H1 (cell line): Measurements from ENCODE around the gene HPS3. TPM values are rescaled to one million over a fixed set of nuclear protein-coding genes. Genes with fewer than 3 reads are reported as not detected.

Experiments used
- CTCF ChIA-PET: fragments of 300-600 bp; sonication (Branson Sonifier 250); formaldehyde crosslinking; loops from one replicate; lab custom pipeline; 2021; ENCODE audit not compliant: partially characterized antibody; lab: Charles Lee
- POLR2A ChIA-PET: fragments of 300-600 bp; sonication (Branson Sonifier 250); formaldehyde crosslinking; loops from one replicate; lab custom pipeline; 2021; ENCODE audit warnings: inconsistent platforms; ENCODE audit not compliant: partially characterized antibody; lab: Charles Lee
- DNase-seq, 2 experiments: peaks; one replicate each; pipeline versions ENCODE4 v3.0.0 to v3.0.0-alpha.2; 2010 to 2022; ENCODE audit warnings: low spot score in 2 of 2, low read depth in 1 of 2, mixed read lengths in 1 of 2
- FAIRE-seq: peaks from 2 replicates; lab custom pipeline; 2011; peaks lifted over from hg19 to GRCh38; lab: Jason Lieb, UNC
- H2AFZ ChIP-seq: 2 replicates; pipeline ENCODE4 v1.8.1; 2012; ENCODE audit warnings: low read length, inconsistent platforms
- H2AK5ac ChIP-seq: 2 replicates; pipeline ENCODE4 v1.6.1; 2013; ENCODE audit warnings: low read depth, low read length
- H2BK120ac ChIP-seq: replicated peaks from 2 replicates; pipeline ENCODE3; 2013; ENCODE audit warnings: low read depth, low read length, inconsistent platforms
- H2BK12ac ChIP-seq: 2 replicates; pipeline ENCODE4 v1.6.1; 2013; ENCODE audit warnings: low read depth, low read length
- H2BK15ac ChIP-seq: 2 replicates; pipeline ENCODE4 v1.6.1; 2013; ENCODE audit warnings: low read length
- H2BK20ac ChIP-seq: 2 replicates; pipeline ENCODE4 v1.6.1; 2013; ENCODE audit warnings: low read length
- H2BK5ac ChIP-seq: 2 replicates; pipeline ENCODE4 v1.6.1; 2013; ENCODE audit warnings: low read depth, low read length
- H3K14ac ChIP-seq: 2 replicates; pipeline ENCODE4 v1.6.1; 2013; ENCODE audit warnings: inconsistent platforms; ENCODE audit not compliant: insufficient read length
- H3K18ac ChIP-seq: 2 replicates; pipeline ENCODE4 v1.6.1; 2013; ENCODE audit warnings: low read length; ENCODE audit errors: extremely low read depth
- H3K23ac ChIP-seq: 2 replicates; pipeline ENCODE4 v1.6.1; 2013; ENCODE audit warnings: inconsistent platforms; ENCODE audit not compliant: insufficient read length
- H3K23me2 ChIP-seq: 2 replicates; pipeline ENCODE4 v1.6.1; 2013; ENCODE audit warnings: low read depth, low read length
- H3K27ac ChIP-seq: 2 replicates; pipeline ENCODE4 v1.6.1; 2011; ENCODE audit warnings: low read depth, low read length, inconsistent platforms
- H3K27me3 ChIP-seq, 4 experiments: replicated peaks in 1 of 4; 1 replicate in 1 of 4; 2 replicates in 3 of 4; pipeline versions ENCODE4 v1.6.1 to v1.8.1; 2011 to 2013; ENCODE audit warnings: low read length in 3 of 4, mild to moderate bottlenecking in 3 of 4, inconsistent platforms in 2 of 4, mixed read lengths in 2 of 4, moderate library complexity in 1 of 4; ENCODE audit not compliant: control insufficient read depth in 3 of 4, insufficient read depth in 3 of 4; ENCODE audit errors: extremely low read depth in 1 of 4
- H3K36me3 ChIP-seq, 4 experiments: 2 replicates each; pipeline versions ENCODE4 v1.6.1 to v1.8.1; 2011 to 2013; ENCODE audit warnings: mild to moderate bottlenecking in 4 of 4, low read length in 3 of 4, moderate library complexity in 2 of 4, control low read depth in 1 of 4, inconsistent platforms in 1 of 4; ENCODE audit not compliant: insufficient read depth in 4 of 4, control insufficient read depth in 2 of 4
- H3K4ac ChIP-seq: replicated peaks from 2 replicates; pipeline ENCODE3; 2013; ENCODE audit warnings: low read length, low read depth, mixed read lengths, inconsistent platforms; ENCODE audit not compliant: insufficient read length
- H3K4me1 ChIP-seq, 4 experiments: replicated peaks in 1 of 4; 1 replicate in 1 of 4; 2 replicates in 3 of 4; pipeline versions ENCODE4 v1.6.1 to v1.8.1; 2011 to 2013; ENCODE audit warnings: low read length in 3 of 4, inconsistent platforms in 2 of 4, mixed read lengths in 1 of 4; ENCODE audit not compliant: insufficient read depth in 4 of 4, control insufficient read depth in 3 of 4
- H3K4me2 ChIP-seq, 2 experiments: 2 replicates each; pipeline versions ENCODE4 v1.6.1 to v1.8.1; 2011 to 2013; ENCODE audit warnings: low read depth in 2 of 2, low read length in 2 of 2, control low read depth in 1 of 2, inconsistent platforms in 1 of 2, mild to moderate bottlenecking in 1 of 2; ENCODE audit not compliant: insufficient read depth in 1 of 2
- H3K4me3 ChIP-seq, 4 experiments: fragments of 200-600, 300-600 bp in 1 of 4; sonication (generic), shearing (Covaris generic), sonication (Bioruptor Twin) in 1 of 4; 2 replicates each; pipeline versions ENCODE4 v1.5.1 to v1.8.1; 2011 to 2016; ENCODE audit warnings: low read length in 4 of 4, low read depth in 3 of 4, control low read depth in 2 of 4, inconsistent platforms in 2 of 4, mild to moderate bottlenecking in 2 of 4, mixed read lengths in 1 of 4, moderate library complexity in 1 of 4; ENCODE audit not compliant: insufficient read depth in 2 of 4; ENCODE audit errors: extremely low read depth in 1 of 4
- H3K56ac ChIP-seq: replicated peaks from 2 replicates; pipeline ENCODE3; 2013; ENCODE audit warnings: low read depth, mild to moderate bottlenecking, mixed read lengths, low read length, inconsistent platforms; ENCODE audit not compliant: insufficient read length
- H3K79me1 ChIP-seq: 2 replicates; pipeline ENCODE4 v1.6.1; 2013; ENCODE audit warnings: low read depth, low read length, control low read depth
- H3K79me2 ChIP-seq, 2 experiments: 2 replicates each; pipeline versions ENCODE4 v1.6.1 to v1.8.1; 2012 to 2013; ENCODE audit warnings: low read length in 2 of 2, mild to moderate bottlenecking in 2 of 2, inconsistent platforms in 1 of 2; ENCODE audit not compliant: insufficient read depth in 2 of 2, control insufficient read depth in 1 of 2
- H3K9ac ChIP-seq, 4 experiments: replicated peaks in 1 of 4; 1 replicate in 1 of 4; 2 replicates in 3 of 4; pipeline versions ENCODE4 v1.6.1 to v1.8.1; 2011 to 2013; ENCODE audit warnings: low read depth in 3 of 4, low read length in 3 of 4, control low read depth in 2 of 4, mild to moderate bottlenecking in 2 of 4, moderate library complexity in 2 of 4, inconsistent platforms in 1 of 4; ENCODE audit errors: extremely low read depth in 1 of 4
- H3K9me3 ChIP-seq, 2 experiments: 2 replicates each; pipeline versions ENCODE4 v1.6.1 to v1.8.1; 2012 to 2013; ENCODE audit warnings: mild to moderate bottlenecking in 2 of 2, moderate library complexity in 2 of 2, control low read depth in 1 of 2, inconsistent platforms in 1 of 2, low read depth in 1 of 2, low read length in 1 of 2, mixed read lengths in 1 of 2; ENCODE audit not compliant: insufficient read depth in 2 of 2
- H4K20me1 ChIP-seq, 2 experiments: replicated peaks in 1 of 2; 2 replicates each; pipeline versions ENCODE3 to v1.8.1; 2011 to 2013; ENCODE audit warnings: inconsistent platforms in 2 of 2, low read length in 2 of 2, mild to moderate bottlenecking in 1 of 2; ENCODE audit not compliant: insufficient read depth in 2 of 2, control insufficient read depth in 1 of 2
- H4K5ac ChIP-seq: 2 replicates; pipeline ENCODE4 v1.6.1; 2013; ENCODE audit warnings: low read length, low read depth, mixed read lengths, inconsistent platforms; ENCODE audit not compliant: insufficient read length
- H4K8ac ChIP-seq: 2 replicates; pipeline ENCODE4 v1.8.0; 2013; ENCODE audit warnings: mild to moderate bottlenecking, moderate library complexity, low read length, inconsistent platforms; ENCODE audit not compliant: insufficient read depth; ENCODE audit errors: extremely low read depth
- H4K91ac ChIP-seq: replicated peaks from 2 replicates; pipeline ENCODE3; 2013; ENCODE audit warnings: low read length, mixed read lengths, inconsistent platforms; ENCODE audit not compliant: insufficient read length
- BRCA1 ChIP-seq: IDR thresholded peaks from 2 replicates; pipeline ENCODE4 v1.6.1; 2012; ENCODE audit warnings: low read depth, low read length, improper control_type of control experiment
- CBX8 ChIP-seq: fragments of 300-800, 300-1000 bp; sonication (generic); IDR thresholded peaks from 2 replicates; pipeline ENCODE4 v1.7.1; 2016; ENCODE audit warnings: low read depth, low read length, borderline replicate concordance
- CEBPB ChIP-seq: IDR thresholded peaks from 2 replicates; pipeline ENCODE4 v1.6.1; 2012; ENCODE audit warnings: low read depth, low read length
- E2F6 ChIP-seq: IDR thresholded peaks from 2 replicates; pipeline ENCODE4 v1.6.1; 2012; ENCODE audit warnings: inconsistent platforms
- EGR1 ChIP-seq: IDR thresholded peaks from 2 replicates; pipeline ENCODE4 v1.6.1; 2011; ENCODE audit warnings: low read depth, low read length, borderline replicate concordance
- RXRA ChIP-seq: IDR thresholded peaks from 2 replicates; pipeline ENCODE4 v1.6.1; 2011; ENCODE audit warnings: low read depth, mild to moderate bottlenecking, low read length, moderate library complexity; ENCODE audit not compliant: insufficient read depth
- SIRT6 ChIP-seq: IDR thresholded peaks from one replicate; pipeline ENCODE4 v1.7.1; 2012; ENCODE audit warnings: low read length, inconsistent platforms
- SUZ12 ChIP-seq: fragments of 200-600 bp; sonication (generic); IDR thresholded peaks from 2 replicates; pipeline ENCODE4 v1.6.1; 2012; ENCODE audit warnings: mild to moderate bottlenecking, inconsistent platforms, low read length, moderate library complexity, mixed read lengths
- TAF7 ChIP-seq: optimal IDR thresholded peaks from 2 replicates; pipeline ENCODE3; 2011; ENCODE audit warnings: low read depth, mild to moderate bottlenecking, inconsistent platforms, low read length, moderate library complexity, borderline replicate concordance
- TCF12 ChIP-seq: IDR thresholded peaks from 2 replicates; pipeline ENCODE4 v1.6.1; 2011; ENCODE audit warnings: low read depth, mild to moderate bottlenecking, low read length
- USF2 ChIP-seq: IDR thresholded peaks from 2 replicates; pipeline ENCODE4 v1.6.1; 2011; ENCODE audit warnings: low read length, improper control_type of control experiment
- ZNF274 ChIP-seq: IDR thresholded peaks from 2 replicates; pipeline ENCODE4 v1.7.0; 2012; ENCODE audit warnings: low read length, borderline replicate concordance; ENCODE audit errors: extremely low read depth
- WGBS, 2 experiments: shearing (Covaris generic) in 1 of 2; methylation state at CpG; one replicate each; pipeline versions ENCODE4 v1.1.6 to v1.1.7; 2013 to 2015; ENCODE audit warnings: low lambda C conversion rate in 2 of 2, mixed read lengths in 2 of 2, inconsistent platforms in 1 of 2, low coverage in 1 of 2, missing lambda C conversion rate in 1 of 2; ENCODE audit not compliant: insufficient replicate concordance in 2 of 2, insufficient coverage in 1 of 2, insufficient read length in 1 of 2; ENCODE audit errors: extremely low coverage in 1 of 2, missing lambda C conversion rate in 1 of 2; 5-methylcytosine and 5-hydroxymethylcytosine counted together
- polyA plus RNA-seq, 7 experiments: library from polyadenylated mRNA; depleted of rRNA in 3 of 7; stranded (reverse) in 5 of 7; unstranded in 2 of 7; fragments of >200 nt in 5 of 7; fragments of 200-250 nt in 2 of 7; gene quantifications; 1 replicate in 5 of 7; 2 replicates in 1 of 7; 4 replicates in 1 of 7; pipeline versions ENCODE4 v1.2.1 to v1.2.3, GENCODE V29; 2011 to 2013; ENCODE audit warnings: missing spikeins in 2 of 7, mixed read lengths in 2 of 7
- total RNA-seq: library from RNA; stranded (reverse); fragmentation: NEBNext Ultra II Directional; extraction: Animal tissue kit (Norgen Biotek cat#: 25700); gene quantifications from 2 replicates; pipeline ENCODE4 v1.2.1, GENCODE V29; 2021

The HPS3 gene
- total and polyA plus RNA-seq, 2 of the 8 experiments (the other 6 are each of a cell fraction or from before 2014, with no cell fraction given): 23.7 to 48.7 TPM

GRCh38 chr3:149204390-149204991 is 75.1 kb downstream of the HPS3 start:
- H3K9me3 ChIP-seq: no peaks in the 10 kb centered on the region
- no peak overlapping the region for H4K91ac ChIP-seq
- H3K23me2 ChIP-seq: no peaks in the 10 kb centered on the region
- H2AFZ ChIP-seq: peak overlapping the region; percentile 52; the same call in 1 of the 2 replicates
- no peaks in the 10 kb centered on the region for H3K36me3 ChIP-seq
- H3K56ac ChIP-seq: no peak overlapping the region
- H4K5ac ChIP-seq: no peak overlapping the region
- H3K27ac ChIP-seq: no peak overlapping the region
- H2BK120ac ChIP-seq: no peak overlapping the region
- H3K18ac ChIP-seq: no peak overlapping the region
- FAIRE-seq (no peak), DNase-seq (no peak)
- H4K8ac ChIP-seq: no peak overlapping the region
- no peak overlapping the region for H3K4me2 ChIP-seq
- peak overlapping the region; percentile 94 for H2BK20ac ChIP-seq
- no peak overlapping the region for H3K4ac ChIP-seq
- H4K20me1 ChIP-seq: no peaks in the 10 kb centered on the region
- no peak overlapping the region for H2BK12ac ChIP-seq
- ChIA-PET POLR2A (no interaction called here), CTCF (no interaction called here)
- no peaks in the 10 kb centered on the region for H3K27me3 ChIP-seq
- no peak overlapping the region for H3K4me3 ChIP-seq
- H3K79me1 ChIP-seq: no peaks in the 10 kb centered on the region
- no peak overlapping the region for H3K9ac ChIP-seq
- no peak overlapping the region for H3K23ac ChIP-seq
- no peak overlapping the region for H3K14ac ChIP-seq
- H2BK15ac ChIP-seq: no peak overlapping the region
- WGBS, 2 experiments: 89% methylated on average over 3 of the region's 3 CpGs; no CpG with 5 or more reads in 1 of the 2 experiments
- no peak overlapping the region; the same call in 1 of the 2 replicates for H2BK5ac ChIP-seq
- H2AK5ac ChIP-seq: no peak overlapping the region
- no peaks in the 10 kb centered on the region for H3K79me2 ChIP-seq
- peaks cover 0 to 12% (median 6%) of the 10 kb centered on the region in 4 experiments; a peak in 3 of 7 replicates for H3K4me1 ChIP-seq
- TF ChIP-seq TAF7 (no peak), SIRT6 (no peak), USF2 (no peak), ZNF274 (no peak), CBX8 (no peak), E2F6 (no peak), RXRA (no peak), EGR1 (no peak), TCF12 (no peak), SUZ12 (no peak), BRCA1 (no peak), CEBPB (no peak)
